Measurements from ENCODE around the gene SPRN.
"Not testable (repeated sequence)": the region's sequence is repeated elsewhere in the genome, so short reads cannot be mapped to it uniquely, and the experiment has no call there.

The SPRN gene

GRCh38 chr10:133424601-133425000 lies at the start of gene SPRN:
SPRN (minus strand) TSS chr10:133424625; CDS start chr10:133423681, 944 bp downstream.
- in situ Hi-C loops (cut with HindIII; ENCODE audit: low sequenced_read_pairs), result not testable (repeated sequence)

GRCh38 chr10:133474027-133474426 lies 49.6 kb upstream of the SPRN start:
- in situ Hi-C loops (cut with HindIII; ENCODE audit: low sequenced_read_pairs), result no loop called here

GRCh38 chr10:133473270-133473669 lies 48.8 kb upstream of the SPRN start:
- in situ Hi-C loops (cut with HindIII; ENCODE audit: low sequenced_read_pairs), result no loop called here

GRCh38 chr10:133471300-133472109 lies 47.1 kb upstream of the SPRN start:
- in situ Hi-C loops (cut with HindIII; ENCODE audit: low sequenced_read_pairs), result no loop called here

- in situ Hi-C loops (cut with HindIII; ENCODE audit: low sequenced_read_pairs), result not testable (repeated sequence)
These were observed 44.8 kb upstream of the SPRN start for GRCh38 chr10:133469205-133469604.

GRCh38 chr10:133467286-133467911 lies 43.0 kb upstream of the SPRN start:
- in situ Hi-C loops (cut with HindIII; ENCODE audit: low sequenced_read_pairs), result no loop called here

- in situ Hi-C loops (cut with HindIII; ENCODE audit: low sequenced_read_pairs), result no loop called here
These were observed 42.4 kb upstream of the SPRN start for GRCh38 chr10:133466683-133467275.

- in situ Hi-C loops (cut with HindIII; ENCODE audit: low sequenced_read_pairs), result no loop called here
These were observed 41.6 kb upstream of the SPRN start for GRCh38 chr10:133465950-133466474.

- in situ Hi-C loops (cut with HindIII; ENCODE audit: low sequenced_read_pairs), result no loop called here
These were observed 40.9 kb upstream of the SPRN start for GRCh38 chr10:133465191-133465949.

- in situ Hi-C loops (cut with HindIII; ENCODE audit: low sequenced_read_pairs), result no loop called here
These were observed 40.2 kb upstream of the SPRN start for GRCh38 chr10:133464582-133465031.

- in situ Hi-C loops (cut with HindIII; ENCODE audit: low sequenced_read_pairs), result no loop called here
These were observed 38.3 kb upstream of the SPRN start for GRCh38 chr10:133462512-133463305.

GRCh38 chr10:133461841-133462240 lies 37.4 kb upstream of the SPRN start:
- in situ Hi-C loops (cut with HindIII; ENCODE audit: low sequenced_read_pairs), result no loop called here

- in situ Hi-C loops (cut with HindIII; ENCODE audit: low sequenced_read_pairs), result no loop called here
These were observed 36.6 kb upstream of the SPRN start for GRCh38 chr10:133461027-133461426.

- in situ Hi-C loops (cut with HindIII; ENCODE audit: low sequenced_read_pairs), result no loop called here
These were observed 35.9 kb upstream of the SPRN start for GRCh38 chr10:133460208-133460769.

- in situ Hi-C loops (cut with HindIII; ENCODE audit: low sequenced_read_pairs), result no loop called here
These were observed 35.2 kb upstream of the SPRN start for GRCh38 chr10:133459454-133460207.

GRCh38 chr10:133458710-133459453 lies 34.5 kb upstream of the SPRN start:
- in situ Hi-C loops (cut with HindIII; ENCODE audit: low sequenced_read_pairs), result no loop called here

GRCh38 chr10:133458021-133458709 lies 33.7 kb upstream of the SPRN start:
- in situ Hi-C loops (cut with HindIII; ENCODE audit: low sequenced_read_pairs), result no loop called here
